Measurements from ENCODE around the gene NEO1.

NEO1 gene

GRCh38 chr15:73174171-73174570 is 121.9 kb downstream of the NEO1 start:
- Histone ChIP-seq H2BK120ac (ENCODE audit: insufficient read depth, low read length, poor library complexity) (no peak overlapping the region), H3K18ac (ENCODE audit: low read length) (no peak overlapping the region), H3K4me2 (ENCODE audit: low read length) (no peak overlapping the region), H3K9me3 (ENCODE audit: insufficient read depth, low read depth, low read length) (no peaks in the 10 kb centered on the region), H3K79me2 (ENCODE audit: control insufficient read depth, insufficient read depth, low read length, poor library complexity) (no peaks in the 10 kb centered on the region), H2AFZ (ENCODE audit: insufficient read depth, low read length, poor library complexity) (no peak overlapping the region), H3K23ac (ENCODE audit: low read length) (no peak overlapping the region), H2BK12ac (ENCODE audit: low read length) (no peak overlapping the region), H2AK5ac (ENCODE audit: low read length) (no peak overlapping the region), H4K8ac (ENCODE audit: low read depth, low read length) (no peak overlapping the region), H4K12ac (ENCODE audit: low read depth, low read length) (no peak overlapping the region), H2BK5ac (ENCODE audit: low read depth, low read length, poor library complexity) (no peak overlapping the region), H3K27me3 (ENCODE audit: insufficient read depth, low read length) (no peaks in the 10 kb centered on the region), H3K27ac (ENCODE audit: low read depth, low read length) (no peak overlapping the region), H3K4me3 (ENCODE audit: low read depth, low read length) (no peak overlapping the region), H3K9ac (ENCODE audit: low read length) (no peak overlapping the region), H4K91ac (ENCODE audit: low read depth, low read length) (no peak overlapping the region), H3K36me3 (ENCODE audit: control insufficient read depth in 1 of 2, insufficient read depth in 2 of 2, low read length in 2 of 2) (no peaks in the 10 kb centered on the region), H3K4ac (ENCODE audit: low read depth, low read length) (no peak overlapping the region), H3K4me1 (ENCODE audit: control insufficient read depth in 1 of 2, insufficient read depth in 2 of 2, low read length in 2 of 2) (no peaks in the 10 kb centered on the region), H3K79me1 (ENCODE audit: low read length) (no peaks in the 10 kb centered on the region), H3K14ac (ENCODE audit: low read length) (no peak overlapping the region)
- DNase-seq = no peak
- WGBS (ENCODE audit: extremely low coverage, insufficient coverage, insufficient read length) = no CpG with 5 or more reads among the region's 1 CpG

- no peak overlapping the region for H3K4me2 ChIP-seq (ENCODE audit: low read length)
- WGBS (ENCODE audit: extremely low coverage, insufficient coverage, insufficient read length) = no CpG with 5 or more reads among the region's 3 CpGs
- no peak overlapping the region for H3K23ac ChIP-seq (ENCODE audit: low read length)
- no peak overlapping the region for H2BK5ac ChIP-seq (ENCODE audit: low read depth, low read length, poor library complexity)
- no peak overlapping the region for H4K12ac ChIP-seq (ENCODE audit: low read depth, low read length)
- H3K79me2 ChIP-seq (ENCODE audit: control insufficient read depth, insufficient read depth, low read length, poor library complexity) = no peaks in the 10 kb centered on the region
- H4K8ac ChIP-seq (ENCODE audit: low read depth, low read length) = no peak overlapping the region
- H3K27me3 ChIP-seq (ENCODE audit: insufficient read depth, low read length) = no peaks in the 10 kb centered on the region
- H3K79me1 ChIP-seq (ENCODE audit: low read length) = no peaks in the 10 kb centered on the region
- H3K4ac ChIP-seq (ENCODE audit: low read depth, low read length) = no peak overlapping the region
- no peaks in the 10 kb centered on the region for H3K36me3 ChIP-seq (ENCODE audit: control insufficient read depth in 1 of 2, insufficient read depth in 2 of 2, low read length in 2 of 2)
- no peak overlapping the region for H2AFZ ChIP-seq (ENCODE audit: insufficient read depth, low read length, poor library complexity)
- no peak overlapping the region for H3K18ac ChIP-seq (ENCODE audit: low read length)
- H2BK12ac ChIP-seq (ENCODE audit: low read length) = no peak overlapping the region
- H3K27ac ChIP-seq (ENCODE audit: low read depth, low read length) = no peak overlapping the region
- no peak for DNase-seq
- no peaks in the 10 kb centered on the region for H3K4me1 ChIP-seq (ENCODE audit: control insufficient read depth in 1 of 2, insufficient read depth in 2 of 2, low read length in 2 of 2)
- H3K4me3 ChIP-seq (ENCODE audit: low read depth, low read length) = no peak overlapping the region
- no peaks in the 10 kb centered on the region for H3K9me3 ChIP-seq (ENCODE audit: insufficient read depth, low read depth, low read length)
- no peak overlapping the region for H3K14ac ChIP-seq (ENCODE audit: low read length)
- H2BK120ac ChIP-seq (ENCODE audit: insufficient read depth, low read length, poor library complexity) = no peak overlapping the region
- no peak overlapping the region for H4K91ac ChIP-seq (ENCODE audit: low read depth, low read length)
- no peak overlapping the region for H3K9ac ChIP-seq (ENCODE audit: low read length)
- H2AK5ac ChIP-seq (ENCODE audit: low read length) = no peak overlapping the region
Measured at GRCh38 chr15:73175382-73175781, 123.1 kb downstream of the NEO1 start.

- H2AFZ ChIP-seq (ENCODE audit: insufficient read depth, low read length, poor library complexity) = no peak overlapping the region
- H2BK12ac ChIP-seq (ENCODE audit: low read length) = no peak overlapping the region
- H3K23ac ChIP-seq (ENCODE audit: low read length) = no peak overlapping the region
- H3K4ac ChIP-seq (ENCODE audit: low read depth, low read length) = no peak overlapping the region
- H3K9ac ChIP-seq (ENCODE audit: low read length) = no peak overlapping the region
- H3K79me2 ChIP-seq (ENCODE audit: control insufficient read depth, insufficient read depth, low read length, poor library complexity) = no peaks in the 10 kb centered on the region
- H3K27ac ChIP-seq (ENCODE audit: low read depth, low read length) = no peak overlapping the region
- H3K4me1 ChIP-seq (ENCODE audit: control insufficient read depth in 1 of 2, insufficient read depth in 2 of 2, low read length in 2 of 2) = no peaks in the 10 kb centered on the region
- H3K27me3 ChIP-seq (ENCODE audit: insufficient read depth, low read length) = no peaks in the 10 kb centered on the region
- no peak overlapping the region for H3K14ac ChIP-seq (ENCODE audit: low read length)
- no peak for DNase-seq
- H2AK5ac ChIP-seq (ENCODE audit: low read length) = no peak overlapping the region
- no peak overlapping the region for H4K91ac ChIP-seq (ENCODE audit: low read depth, low read length)
- no peak overlapping the region for H3K4me2 ChIP-seq (ENCODE audit: low read length)
- peaks cover 3% of the 10 kb centered on the region for H3K9me3 ChIP-seq (ENCODE audit: insufficient read depth, low read depth, low read length)
- H3K18ac ChIP-seq (ENCODE audit: low read length) = no peak overlapping the region
- no peak overlapping the region for H2BK5ac ChIP-seq (ENCODE audit: low read depth, low read length, poor library complexity)
- H4K8ac ChIP-seq (ENCODE audit: low read depth, low read length) = no peak overlapping the region
- H3K4me3 ChIP-seq (ENCODE audit: low read depth, low read length) = no peak overlapping the region
- H2BK120ac ChIP-seq (ENCODE audit: insufficient read depth, low read length, poor library complexity) = no peak overlapping the region
- no CpG with 5 or more reads among the region's 2 CpGs for WGBS (ENCODE audit: extremely low coverage, insufficient coverage, insufficient read length)
- H4K12ac ChIP-seq (ENCODE audit: low read depth, low read length) = no peak overlapping the region
- no peaks in the 10 kb centered on the region for H3K79me1 ChIP-seq (ENCODE audit: low read length)
- H3K36me3 ChIP-seq (ENCODE audit: control insufficient read depth in 1 of 2, insufficient read depth in 2 of 2, low read length in 2 of 2) = peaks cover 0 to 3% of the 10 kb centered on the region in 2 experiments
Measured at GRCh38 chr15:73176598-73176997, 124.3 kb downstream of the NEO1 start.

- no peak overlapping the region for H2AK5ac ChIP-seq (ENCODE audit: low read length)
- H3K14ac ChIP-seq (ENCODE audit: low read length) = no peak overlapping the region
- no peak overlapping the region for H4K12ac ChIP-seq (ENCODE audit: low read depth, low read length)
- H3K4me2 ChIP-seq (ENCODE audit: low read length) = no peak overlapping the region
- H3K79me1 ChIP-seq (ENCODE audit: low read length) = no peaks in the 10 kb centered on the region
- no peak overlapping the region for H4K91ac ChIP-seq (ENCODE audit: low read depth, low read length)
- no peak overlapping the region for H3K27ac ChIP-seq (ENCODE audit: low read depth, low read length)
- H3K79me2 ChIP-seq (ENCODE audit: control insufficient read depth, insufficient read depth, low read length, poor library complexity) = no peaks in the 10 kb centered on the region
- H2BK12ac ChIP-seq (ENCODE audit: low read length) = no peak overlapping the region
- H3K9ac ChIP-seq (ENCODE audit: low read length) = no peak overlapping the region
- no peak overlapping the region for H3K4me3 ChIP-seq (ENCODE audit: low read depth, low read length)
- no peak overlapping the region for H4K8ac ChIP-seq (ENCODE audit: low read depth, low read length)
- no peak overlapping the region for H3K4ac ChIP-seq (ENCODE audit: low read depth, low read length)
- H3K4me1 ChIP-seq (ENCODE audit: control insufficient read depth in 1 of 2, insufficient read depth in 2 of 2, low read length in 2 of 2) = no peaks in the 10 kb centered on the region
- no CpG with 5 or more reads among the region's 3 CpGs for WGBS (ENCODE audit: extremely low coverage, insufficient coverage, insufficient read length)
- H3K36me3 ChIP-seq (ENCODE audit: control insufficient read depth in 1 of 2, insufficient read depth in 2 of 2, low read length in 2 of 2) = peaks cover 0 to 3% of the 10 kb centered on the region in 2 experiments
- H2AFZ ChIP-seq (ENCODE audit: insufficient read depth, low read length, poor library complexity) = no peak overlapping the region
- DNase-seq = no peak
- H3K18ac ChIP-seq (ENCODE audit: low read length) = no peak overlapping the region
- peaks cover 3% of the 10 kb centered on the region for H3K9me3 ChIP-seq (ENCODE audit: insufficient read depth, low read depth, low read length)
- no peak overlapping the region for H2BK120ac ChIP-seq (ENCODE audit: insufficient read depth, low read length, poor library complexity)
- H3K23ac ChIP-seq (ENCODE audit: low read length) = no peak overlapping the region
- H2BK5ac ChIP-seq (ENCODE audit: low read depth, low read length, poor library complexity) = no peak overlapping the region
- no peaks in the 10 kb centered on the region for H3K27me3 ChIP-seq (ENCODE audit: insufficient read depth, low read length)
Measured at GRCh38 chr15:73183071-73183470, 130.8 kb downstream of the NEO1 start.
